Measurements from ENCODE around the gene PLCL2. TPM values are rescaled to one million over a fixed set of nuclear protein-coding genes. Genes with fewer than 3 reads are reported as not detected.
A peak's percentile ranks its signal among the peaks of the same experiment; 100 is the strongest.
"Not testable (repeated sequence)": the region's sequence is repeated elsewhere in the genome, so short reads cannot be mapped to it uniquely, and the experiment has no call there.

The PLCL2 gene
- total and polyA plus RNA-seq, 4 donors: 2.1 to 16.7 (median 7.0) TPM

DNA sequence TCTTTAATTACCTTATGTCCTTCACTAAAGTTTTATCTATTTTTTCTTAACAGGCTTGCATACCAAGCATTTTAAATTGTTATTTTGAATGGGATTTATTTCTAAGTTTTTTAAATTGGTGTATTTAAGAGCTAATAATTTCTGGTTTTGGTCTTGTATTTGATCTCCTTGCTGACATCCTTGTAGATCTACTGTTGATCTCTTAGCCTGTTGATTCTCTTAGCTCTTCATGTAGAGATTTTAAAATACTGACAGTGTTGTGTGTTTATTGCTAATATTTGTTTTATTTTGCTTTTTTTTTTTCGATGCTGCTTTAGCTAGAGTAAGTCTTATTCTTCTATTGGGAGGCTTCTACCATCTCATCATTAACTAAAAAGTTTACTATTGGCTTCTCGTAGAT is 65.5 kb downstream of the PLCL2 start:
- intact Hi-C loops (cut with DNase I): no loop called here
- H3K4me1 ChIP-seq (ENCODE audit: control insufficient read depth in 1 of 2, insufficient read depth in 2 of 2, low read length in 2 of 2): peaks cover 0 to 2% of the 10 kb centered on the region in 2 donors
- no peak for ATAC-seq (ENCODE audit: low FRiP score)
- DNase-seq: no peak
- H3K27ac ChIP-seq (ENCODE audit: low read depth in 1 of 2, low read length in 2 of 2): no peak overlapping the region
- H3K36me3 ChIP-seq (ENCODE audit: control insufficient read depth in 1 of 2, insufficient read depth in 2 of 2, low read length in 1 of 2): no peaks in the 10 kb centered on the region
- WGBS, 2 donors: 92 to 93% methylated on average over 2 of the region's 2 CpGs
- H3K9me3 ChIP-seq (ENCODE audit: control insufficient read depth, low read length): no peaks in the 10 kb centered on the region
- no peak overlapping the region for H3K4me3 ChIP-seq (ENCODE audit: low read length in 2 of 2)
- no peaks in the 10 kb centered on the region for H3K27me3 ChIP-seq (ENCODE audit: control insufficient read depth in 1 of 2, insufficient read depth in 2 of 2, low read length in 1 of 2)

DNA sequence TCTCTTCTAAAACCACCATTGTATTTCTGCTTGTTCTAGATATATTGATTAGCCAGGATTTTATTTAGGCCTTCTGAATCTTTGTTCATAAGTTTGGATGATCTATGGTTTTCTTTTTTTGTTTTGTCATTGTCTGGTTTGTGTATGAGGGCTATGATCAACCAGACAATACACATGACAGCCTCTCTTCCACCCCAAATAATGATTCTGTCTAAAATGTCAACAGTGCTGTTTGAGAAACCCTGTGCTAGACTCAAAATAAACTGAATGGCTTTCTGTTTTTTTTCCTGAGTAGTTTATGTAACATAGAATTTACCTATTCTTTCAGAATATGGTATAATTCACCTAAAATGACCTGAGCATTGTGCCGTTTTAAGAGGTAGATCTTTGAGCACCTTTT is 66.1 kb downstream of the PLCL2 start:
- intact Hi-C loops (cut with DNase I): no loop called here
- H3K27me3 ChIP-seq (ENCODE audit: control insufficient read depth in 1 of 2, insufficient read depth in 2 of 2, low read length in 1 of 2): no peaks in the 10 kb centered on the region
- DNase-seq (no peak), ATAC-seq (ENCODE audit: low FRiP score) (no peak)
- no peaks in the 10 kb centered on the region for H3K4me1 ChIP-seq (ENCODE audit: control insufficient read depth in 1 of 2, insufficient read depth in 2 of 2, low read length in 2 of 2)
- no peak overlapping the region for H3K4me3 ChIP-seq (ENCODE audit: low read length in 2 of 2)
- no peaks in the 10 kb centered on the region for H3K9me3 ChIP-seq (ENCODE audit: control insufficient read depth, low read length)
- WGBS, 2 donors: 85 to 92% methylated on average over 1 of the region's 1 CpG
- no peaks in the 10 kb centered on the region for H3K36me3 ChIP-seq (ENCODE audit: control insufficient read depth in 1 of 2, insufficient read depth in 2 of 2, low read length in 1 of 2)
- H3K27ac ChIP-seq (ENCODE audit: low read depth in 1 of 2, low read length in 2 of 2): no peak overlapping the region

DNA sequence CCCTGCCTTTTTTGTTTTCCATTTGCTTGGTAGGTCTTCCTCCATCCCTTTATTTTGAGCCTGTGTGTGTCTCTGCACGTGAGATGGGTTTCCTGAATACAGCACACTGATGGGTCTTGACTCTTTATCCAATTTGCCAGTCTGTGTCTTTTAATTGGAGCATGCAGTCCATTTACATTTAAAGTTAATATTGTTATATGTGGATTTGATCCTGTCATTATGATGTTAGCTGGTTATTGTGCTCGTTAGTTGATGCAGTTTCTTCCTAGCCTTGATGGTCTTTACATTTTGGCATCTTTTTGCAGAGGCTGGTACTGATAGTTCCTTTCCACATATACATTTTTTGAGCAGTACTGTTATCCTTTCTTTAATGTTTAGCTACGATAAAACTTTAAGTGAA is 73.1 kb downstream of the PLCL2 start:
- H3K4me1 ChIP-seq (ENCODE audit: control insufficient read depth in 1 of 2, insufficient read depth in 2 of 2, low read length in 2 of 2); DNase-seq; H3K27me3 ChIP-seq (ENCODE audit: control insufficient read depth in 1 of 2, insufficient read depth in 2 of 2, low read length in 1 of 2); H3K27ac ChIP-seq (ENCODE audit: low read depth in 1 of 2, low read length in 2 of 2); H3K9me3 ChIP-seq (ENCODE audit: control insufficient read depth, low read length); ATAC-seq (ENCODE audit: low FRiP score); intact Hi-C loops (cut with DNase I); H3K4me3 ChIP-seq (ENCODE audit: low read length in 2 of 2); H3K36me3 ChIP-seq (ENCODE audit: control insufficient read depth in 1 of 2, insufficient read depth in 2 of 2, low read length in 1 of 2): not testable (repeated sequence)
- WGBS, 2 donors: 88 to 94% methylated on average over 2 to 3 of the region's 3 CpGs

DNA sequence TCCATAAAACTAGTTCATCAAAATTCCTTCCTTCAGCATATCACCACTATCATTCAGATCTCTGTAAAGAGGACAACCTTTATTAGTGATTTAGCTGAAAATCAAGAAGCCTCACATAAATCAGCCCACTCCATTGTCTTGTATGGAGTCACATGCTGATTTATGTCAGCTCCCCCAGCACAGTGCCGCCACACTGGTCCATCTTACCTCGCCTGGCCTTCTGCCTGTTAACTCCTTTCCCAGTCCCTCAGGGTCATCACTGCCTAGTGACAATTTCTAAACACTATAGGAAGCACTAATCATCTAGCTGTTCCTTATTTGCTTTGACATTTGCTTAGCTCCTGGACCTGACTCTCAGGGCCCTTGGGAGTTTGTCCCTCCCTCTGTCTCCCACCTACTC is 75.4 kb downstream of the PLCL2 start:
- no peaks in the 10 kb centered on the region for H3K27me3 ChIP-seq (ENCODE audit: control insufficient read depth in 1 of 2, insufficient read depth in 2 of 2, low read length in 1 of 2)
- no peaks in the 10 kb centered on the region for H3K9me3 ChIP-seq (ENCODE audit: control insufficient read depth, low read length)
- ATAC-seq (ENCODE audit: low FRiP score) (no peak), DNase-seq (no peak)
- no peaks in the 10 kb centered on the region for H3K36me3 ChIP-seq (ENCODE audit: control insufficient read depth in 1 of 2, insufficient read depth in 2 of 2, low read length in 1 of 2)
- no peak overlapping the region for H3K27ac ChIP-seq (ENCODE audit: low read depth in 1 of 2, low read length in 2 of 2)
- 86 to 93% methylated on average over 2 of the region's 2 CpGs for WGBS, 2 donors
- H3K4me1 ChIP-seq (ENCODE audit: control insufficient read depth in 1 of 2, insufficient read depth in 2 of 2, low read length in 2 of 2): peaks cover 0 to 2% of the 10 kb centered on the region in 2 donors
- intact Hi-C loops (cut with DNase I): no loop called here
- no peak overlapping the region for H3K4me3 ChIP-seq (ENCODE audit: low read length in 2 of 2)

DNA sequence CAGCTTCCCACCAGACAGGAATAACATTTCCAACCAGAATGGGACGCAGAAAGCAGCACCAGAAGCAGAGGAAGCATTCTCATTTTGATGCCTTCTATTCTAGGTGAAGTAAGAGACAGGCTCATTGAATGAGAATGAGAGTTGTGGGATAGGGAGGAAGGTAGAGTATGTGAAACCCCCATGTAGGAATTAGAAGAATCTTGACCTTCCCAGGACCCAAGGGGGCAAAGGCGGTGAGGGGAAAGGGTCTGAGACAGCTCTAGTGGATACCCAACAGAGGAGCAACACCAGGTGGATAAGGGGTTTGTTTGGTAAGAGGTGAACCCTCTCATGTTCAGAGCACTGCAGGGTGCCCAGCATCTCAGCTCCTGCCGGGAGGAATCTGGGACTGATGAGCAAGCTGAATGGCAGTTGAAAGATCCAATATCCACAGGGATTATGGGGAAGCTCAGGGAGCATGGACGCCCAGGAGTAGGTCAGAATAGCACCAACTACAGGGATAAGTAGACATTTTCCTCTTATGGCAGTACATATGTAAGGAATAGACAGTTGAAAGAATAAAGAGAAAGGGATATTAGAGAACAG is 77.0 kb downstream of the PLCL2 start:
- WGBS, 2 donors: 83 to 85% methylated on average over 4 of the region's 4 CpGs
- DNase-seq (peak in 1 of 2 donors; percentile 52), ATAC-seq (ENCODE audit: low FRiP score) (no peak)
- H3K36me3 ChIP-seq (ENCODE audit: control insufficient read depth in 1 of 2, insufficient read depth in 2 of 2, low read length in 1 of 2): no peaks in the 10 kb centered on the region
- peaks cover 0 to 2% of the 10 kb centered on the region in 2 donors for H3K4me1 ChIP-seq (ENCODE audit: control insufficient read depth in 1 of 2, insufficient read depth in 2 of 2, low read length in 2 of 2)
- H3K27ac ChIP-seq (ENCODE audit: low read depth in 1 of 2, low read length in 2 of 2): no peak overlapping the region
- H3K4me3 ChIP-seq (ENCODE audit: low read length in 2 of 2): no peak overlapping the region
- H3K27me3 ChIP-seq (ENCODE audit: control insufficient read depth in 1 of 2, insufficient read depth in 2 of 2, low read length in 1 of 2): no peaks in the 10 kb centered on the region
- H3K9me3 ChIP-seq (ENCODE audit: control insufficient read depth, low read length): no peaks in the 10 kb centered on the region
- intact Hi-C loops (cut with DNase I): no loop called here

DNA sequence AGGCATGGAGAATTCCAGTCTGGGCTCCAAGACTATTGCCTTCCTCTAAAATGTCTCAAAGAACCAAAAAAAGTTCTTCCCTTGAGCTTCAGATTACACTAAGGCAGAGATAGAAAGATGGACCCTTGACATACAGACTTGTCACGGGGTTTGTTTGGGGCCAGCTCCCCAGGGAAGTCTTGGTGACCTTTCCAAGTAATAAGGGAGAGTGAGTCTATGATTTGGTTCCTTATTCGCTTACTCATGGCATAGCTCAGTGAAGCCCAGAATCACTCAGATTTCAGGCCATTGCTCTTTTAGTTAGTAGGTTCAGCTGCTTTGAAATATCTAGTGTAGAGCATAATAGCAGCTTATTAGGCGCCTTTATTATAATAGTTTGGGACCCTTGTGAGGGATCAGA is 90.3 kb downstream of the PLCL2 start:
- Histone ChIP-seq H3K9me3 (ENCODE audit: control insufficient read depth, low read length) (no peaks in the 10 kb centered on the region), H3K4me1 (ENCODE audit: control insufficient read depth in 1 of 2, insufficient read depth in 2 of 2, low read length in 2 of 2) (peaks cover 0 to 3% of the 10 kb centered on the region in 2 donors), H3K4me3 (ENCODE audit: low read length in 2 of 2) (no peak overlapping the region), H3K27ac (ENCODE audit: low read depth in 1 of 2, low read length in 2 of 2) (no peak overlapping the region), H3K36me3 (ENCODE audit: control insufficient read depth in 1 of 2, insufficient read depth in 2 of 2, low read length in 1 of 2) (no peaks in the 10 kb centered on the region), H3K27me3 (ENCODE audit: control insufficient read depth in 1 of 2, insufficient read depth in 2 of 2, low read length in 1 of 2) (no peaks in the 10 kb centered on the region)
- no peak for DNase-seq
- intact Hi-C loops (cut with DNase I): no loop called here
- ATAC-seq (ENCODE audit: low FRiP score): no peak
- WGBS, 2 donors: 79 to 82% methylated on average over 3 of the region's 3 CpGs

DNA sequence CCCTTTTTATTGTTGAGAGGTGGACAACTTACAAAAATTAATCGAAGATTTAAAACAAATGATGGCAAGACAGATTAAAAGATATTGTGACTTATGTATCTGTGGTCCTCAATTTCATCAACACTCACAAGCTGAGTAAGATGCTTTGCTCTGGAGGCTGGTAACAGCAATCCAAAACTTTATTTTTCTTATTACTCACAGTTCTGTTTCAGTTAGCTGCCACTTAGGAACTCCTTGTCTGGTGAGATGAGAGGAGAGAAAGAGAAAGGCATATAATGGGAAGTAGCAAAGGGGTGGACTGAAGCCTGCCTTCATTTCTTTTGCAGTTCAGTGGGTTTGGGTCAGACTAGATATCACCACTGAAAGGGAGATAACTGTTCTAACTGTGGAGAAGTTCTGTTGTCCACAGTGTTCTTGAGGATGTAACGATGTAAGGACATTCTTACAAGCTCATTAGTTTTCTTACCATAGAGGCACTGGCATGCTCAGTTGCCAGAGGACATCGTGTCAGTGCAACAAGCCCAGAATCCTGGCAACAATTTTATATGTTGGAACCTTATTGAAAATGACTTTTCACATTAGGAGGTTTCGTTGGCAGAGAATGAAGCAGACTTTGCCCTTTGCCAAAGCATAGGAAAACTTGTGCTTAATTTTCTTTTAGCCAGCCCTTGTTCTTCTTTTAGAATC is 93.6 kb downstream of the PLCL2 start:
- peaks cover 0 to 3% of the 10 kb centered on the region in 2 donors for H3K4me1 ChIP-seq (ENCODE audit: control insufficient read depth in 1 of 2, insufficient read depth in 2 of 2, low read length in 2 of 2)
- H3K4me3 ChIP-seq (ENCODE audit: low read length in 2 of 2): no peak overlapping the region
- no peaks in the 10 kb centered on the region for H3K36me3 ChIP-seq (ENCODE audit: control insufficient read depth in 1 of 2, insufficient read depth in 2 of 2, low read length in 1 of 2)
- no peak for DNase-seq
- peak overlapping the region in 1 of 2 donors; percentile 44 for H3K27ac ChIP-seq (ENCODE audit: low read depth in 1 of 2, low read length in 2 of 2)
- 31% methylated on average over 4 of the region's 4 CpGs for WGBS, 2 donors
- intact Hi-C loops (cut with DNase I): no loop called here
- no peaks in the 10 kb centered on the region for H3K27me3 ChIP-seq (ENCODE audit: control insufficient read depth in 1 of 2, insufficient read depth in 2 of 2, low read length in 1 of 2)
- ATAC-seq (ENCODE audit: low FRiP score): no peak
- no peaks in the 10 kb centered on the region for H3K9me3 ChIP-seq (ENCODE audit: control insufficient read depth, low read length)

DNA sequence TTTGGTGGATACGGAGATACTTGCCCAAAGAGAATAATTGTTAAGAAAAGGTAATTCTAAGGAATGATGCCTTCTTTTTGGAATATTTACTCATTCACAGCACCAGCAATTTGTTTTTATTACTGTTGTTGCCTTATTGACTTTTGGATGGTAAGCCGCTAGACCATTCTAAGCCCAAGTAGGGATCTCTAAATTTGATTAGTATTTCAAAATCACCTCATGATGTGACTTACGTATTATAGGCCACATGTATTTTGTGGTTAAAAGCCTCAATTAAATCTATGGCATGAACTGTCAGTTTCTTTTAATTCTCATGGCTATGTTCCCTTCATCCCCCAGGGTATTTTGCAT is 94.1 kb downstream of the PLCL2 start:
- Histone ChIP-seq H3K4me1 (ENCODE audit: control insufficient read depth in 1 of 2, insufficient read depth in 2 of 2, low read length in 2 of 2) (peaks cover 0 to 3% of the 10 kb centered on the region in 2 donors), H3K36me3 (ENCODE audit: control insufficient read depth in 1 of 2, insufficient read depth in 2 of 2, low read length in 1 of 2) (no peaks in the 10 kb centered on the region), H3K9me3 (ENCODE audit: control insufficient read depth, low read length) (no peaks in the 10 kb centered on the region), H3K4me3 (ENCODE audit: low read length in 2 of 2) (no peak overlapping the region), H3K27me3 (ENCODE audit: control insufficient read depth in 1 of 2, insufficient read depth in 2 of 2, low read length in 1 of 2) (no peaks in the 10 kb centered on the region), H3K27ac (ENCODE audit: low read depth in 1 of 2, low read length in 2 of 2) (no peak overlapping the region)
- intact Hi-C loops (cut with DNase I): no loop called here
- WGBS, 2 donors: 53 to 59% methylated on average over 3 of the region's 3 CpGs
- DNase-seq (no peak), ATAC-seq (ENCODE audit: low FRiP score) (no peak)

DNA sequence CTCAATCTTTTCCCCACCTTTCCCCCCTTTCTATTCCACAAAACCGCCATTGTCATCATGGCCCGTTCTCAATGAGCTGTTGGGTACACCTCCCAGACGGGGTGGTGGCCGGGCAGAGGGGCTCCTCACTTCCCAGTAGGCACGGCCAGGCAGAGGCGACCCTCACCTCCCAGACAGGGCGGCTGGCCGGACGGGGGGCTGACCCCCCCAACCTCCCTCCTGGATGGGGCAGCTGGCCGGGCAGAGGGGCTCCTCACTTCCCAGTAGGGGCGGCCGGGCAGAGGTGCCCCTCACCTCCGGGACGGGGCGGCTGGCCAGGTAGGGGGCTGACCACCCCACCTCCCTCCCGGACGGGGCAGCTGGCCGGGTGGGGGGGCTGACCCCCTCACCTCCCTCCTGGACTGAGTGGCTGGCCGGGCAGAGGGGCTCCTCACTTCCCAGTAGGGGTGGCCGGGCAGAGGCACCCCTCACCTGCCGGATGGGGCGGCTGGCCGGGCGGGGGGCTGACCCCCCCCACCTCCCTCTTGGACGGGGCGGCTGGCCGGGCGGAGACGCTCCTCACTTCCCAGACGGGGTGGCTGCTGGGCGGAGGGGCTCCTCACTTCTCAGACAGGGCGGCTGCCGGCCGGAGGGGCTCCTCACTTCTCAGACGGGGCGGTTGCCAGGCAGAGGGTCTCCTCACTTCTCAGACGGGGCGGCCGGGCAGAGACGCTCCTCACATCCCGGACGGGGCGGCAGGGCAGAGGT is 95.2 kb downstream of the PLCL2 start:
- DNase-seq; H3K27me3 ChIP-seq (ENCODE audit: control insufficient read depth in 1 of 2, insufficient read depth in 2 of 2, low read length in 1 of 2); H3K27ac ChIP-seq (ENCODE audit: low read depth in 1 of 2, low read length in 2 of 2); H3K4me1 ChIP-seq (ENCODE audit: control insufficient read depth in 1 of 2, insufficient read depth in 2 of 2, low read length in 2 of 2); H3K9me3 ChIP-seq (ENCODE audit: control insufficient read depth, low read length); intact Hi-C loops (cut with DNase I); H3K4me3 ChIP-seq (ENCODE audit: low read length in 2 of 2); ATAC-seq (ENCODE audit: low FRiP score); H3K36me3 ChIP-seq (ENCODE audit: control insufficient read depth in 1 of 2, insufficient read depth in 2 of 2, low read length in 1 of 2): not testable (repeated sequence)
- 95 to 96% methylated on average over 17 to 39 of the region's 43 CpGs for WGBS, 2 donors
